SK-N-SH (cell line): Measurements from ENCODE around the gene FADS2. TPM values are rescaled to one million over a fixed set of nuclear protein-coding genes. Genes with fewer than 3 reads are reported as not detected.

ENCODE experiments used
- CTCF ChIA-PET: fragments of 300-600, 350-600 bp; formaldehyde crosslinking; extraction: SDS; loops from one replicate; lab custom pipeline; 2021; lab: Yijun Ruan, JAX
- POLR2A ChIA-PET: fragments of 350-600 bp; sonication (Branson Sonifier 250); formaldehyde crosslinking; extraction: SDS; loops from one replicate; lab custom pipeline; 2020; ENCODE audit warnings: antibody characterized with exemption, inconsistent platforms; lab: Yijun Ruan, JAX
- DNase-seq: peaks from one replicate; pipeline ENCODE4 v3.0.0; 2012
- H2AFZ ChIP-seq: fragments of 200-600 bp; sonication (generic); 2 replicates; pipeline ENCODE4 v1.8.1; 2016; ENCODE audit warnings: antibody characterized with exemption, mild to moderate bottlenecking, low read depth
- H3F3A ChIP-seq: fragments of 200-600 bp; sonication (generic); replicated peaks from 2 replicates; pipeline ENCODE3; 2016; ENCODE audit warnings: antibody characterized with exemption, mild to moderate bottlenecking; ENCODE audit not compliant: insufficient read depth
- H3K27ac ChIP-seq, 2 experiments: fragments of 200-500 bp in 1 of 2; fragments of 200-600 bp in 1 of 2; sonication (Bioruptor generic) in 1 of 2; sonication (generic), shearing (Covaris generic) in 1 of 2; 2 replicates each; pipeline versions ENCODE4 v1.5.1 to v1.6.1; 2014 to 2016; ENCODE audit warnings: low read depth in 2 of 2, inconsistent platforms in 1 of 2, low read length in 1 of 2, mild to moderate bottlenecking in 1 of 2, mixed read lengths in 1 of 2
- H3K27me3 ChIP-seq: fragments of 200-600 bp; sonication (generic), shearing (Covaris generic); 2 replicates; pipeline ENCODE4 v1.6.1; 2016; ENCODE audit warnings: mixed run types; ENCODE audit not compliant: insufficient read depth
- H3K36me3 ChIP-seq, 2 experiments: fragments of 200-500 bp in 1 of 2; fragments of 200-600 bp in 1 of 2; sonication (Bioruptor generic) in 1 of 2; sonication (generic) in 1 of 2; replicated peaks in 1 of 2; 2 replicates each; pipeline versions ENCODE3 to v1.5.1; 2014 to 2016; ENCODE audit warnings: low read length in 1 of 2, mild to moderate bottlenecking in 1 of 2; ENCODE audit not compliant: insufficient read depth in 2 of 2, control insufficient read depth in 1 of 2
- H3K4me1 ChIP-seq, 2 experiments: fragments of 200-500 bp in 1 of 2; fragments of 200-600 bp in 1 of 2; sonication (Bioruptor generic) in 1 of 2; sonication (generic), shearing (Covaris generic) in 1 of 2; 2 replicates each; pipeline versions ENCODE4 v1.5.1 to v1.6.1; 2014 to 2016; ENCODE audit warnings: low read depth in 1 of 2, low read length in 1 of 2, mixed run types in 1 of 2; ENCODE audit not compliant: insufficient read depth in 2 of 2, control insufficient read depth in 1 of 2
- H3K4me2 ChIP-seq: fragments of 200-600 bp; sonication (generic), shearing (Covaris generic); 2 replicates; pipeline ENCODE4 v1.6.1; 2017; ENCODE audit warnings: mixed run types
- H3K4me3 ChIP-seq, 2 experiments: fragments of 200-500 bp in 1 of 2; fragments of 200-600 bp in 1 of 2; sonication (Bioruptor generic) in 1 of 2; sonication (generic), shearing (Covaris generic) in 1 of 2; 2 replicates each; pipeline versions ENCODE4 v1.5.1 to v1.8.1; 2014 to 2016; ENCODE audit warnings: low read depth in 2 of 2, inconsistent platforms in 1 of 2, low read length in 1 of 2, mild to moderate bottlenecking in 1 of 2, mixed read lengths in 1 of 2, moderate library complexity in 1 of 2
- H3K79me2 ChIP-seq: fragments of 200-600 bp; sonication (generic); 2 replicates; pipeline ENCODE4 v1.8.1; 2017; ENCODE audit warnings: mild to moderate bottlenecking; ENCODE audit not compliant: insufficient read depth
- H3K9ac ChIP-seq: fragments of 200-600 bp; sonication (generic); 2 replicates; pipeline ENCODE4 v1.6.1; 2017; ENCODE audit warnings: mixed run types
- H3K9me2 ChIP-seq: fragments of 200-600 bp; sonication (generic); 2 replicates; pipeline ENCODE4 v1.6.1; 2017; ENCODE audit warnings: mixed run types
- H3K9me3 ChIP-seq: fragments of 200-600 bp; sonication (generic); 2 replicates; pipeline ENCODE4 v1.6.1; 2017; ENCODE audit warnings: mixed run types, mild to moderate bottlenecking, moderate library complexity
- H4K20me1 ChIP-seq: fragments of 200-600 bp; sonication (generic); 2 replicates; pipeline ENCODE4 v1.6.1; 2017; ENCODE audit warnings: mild to moderate bottlenecking, mixed run types; ENCODE audit not compliant: insufficient read depth
- ELF1 ChIP-seq: IDR thresholded peaks from 2 replicates; pipeline ENCODE4 v1.4.0; 2012
- EP300 ChIP-seq, 2 experiments: IDR thresholded peaks; 2 replicates each; pipeline versions ENCODE4 v1.4.0 to v1.6.1; 2012; ENCODE audit warnings: borderline replicate concordance in 1 of 2, low read depth in 1 of 2, low read length in 1 of 2
- EZH2phosphoT487 ChIP-seq: fragments of 200-600 bp; sonication (generic); IDR thresholded peaks from 2 replicates; pipeline ENCODE4 v1.6.1; 2017; ENCODE audit warnings: low read depth, mixed run types, mild to moderate bottlenecking, antibody characterized with exemption, moderate library complexity, borderline replicate concordance
- FOSL2 ChIP-seq: IDR thresholded peaks from 2 replicates; pipeline ENCODE4 v1.4.0; 2012; ENCODE audit warnings: low read depth, mild to moderate bottlenecking, moderate library complexity, borderline replicate concordance
- FOXJ3 ChIP-seq: sonication (generic); formaldehyde crosslinking; IDR thresholded peaks from 2 replicates; pipeline ENCODE4 v1.5.1; 2020; ENCODE audit warnings: mild to moderate bottlenecking, missing genetic modification reagents
- JUND ChIP-seq: IDR thresholded peaks from 2 replicates; pipeline ENCODE4 v1.4.0; 2012
- MXI1 ChIP-seq: IDR thresholded peaks from 2 replicates; pipeline ENCODE4 v1.6.1; 2012; ENCODE audit warnings: mild to moderate bottlenecking, low read depth, low read length, improper control_type of control experiment
- NFIC ChIP-seq: IDR thresholded peaks from 2 replicates; pipeline ENCODE4 v1.4.0; 2012; ENCODE audit warnings: borderline replicate concordance
- NRF1 ChIP-seq: IDR thresholded peaks from 2 replicates; pipeline ENCODE4 v1.6.1; 2012; ENCODE audit warnings: low read depth, mild to moderate bottlenecking, low read length
- POLR2AphosphoS5 ChIP-seq: IDR thresholded peaks from 2 replicates; pipeline ENCODE4 v1.6.1; 2012; ENCODE audit warnings: low read depth, low read length
- TAF1 ChIP-seq: IDR thresholded peaks from 2 replicates; pipeline ENCODE4 v1.6.1; 2012; ENCODE audit warnings: low read depth, mild to moderate bottlenecking, low read length, moderate library complexity, borderline replicate concordance
- TCF12 ChIP-seq: IDR thresholded peaks from 2 replicates; pipeline ENCODE4 v1.4.0; 2012
- TEAD4 ChIP-seq: IDR thresholded peaks from 2 replicates; pipeline ENCODE4 v1.4.0; 2012; ENCODE audit warnings: mild to moderate bottlenecking, borderline replicate concordance; ENCODE audit not compliant: insufficient read depth
- YY1 ChIP-seq: IDR thresholded peaks from 2 replicates; pipeline ENCODE4 v1.4.0; 2012; ENCODE audit warnings: low read depth, mild to moderate bottlenecking
- WGBS: methylation state at CpG from one replicate; pipeline ENCODE4 v1.1.6; 2017; ENCODE audit warnings: low lambda C conversion rate; 5-methylcytosine and 5-hydroxymethylcytosine counted together
- polyA plus RNA-seq, 3 experiments: library from polyadenylated mRNA; depleted of rRNA; stranded (reverse); fragments of >200 nt; gene quantifications; 2 replicates each; pipeline ENCODE4 v1.2.3, GENCODE V29; 2012
- TF ChIP-seq, protein P1 (sequence below): IDR thresholded peaks from 2 replicates; pipeline ENCODE4; 2012
- TF ChIP-seq, protein P2 (sequence below): IDR thresholded peaks from 2 replicates; pipeline ENCODE4 v1.4.0; 2012; ENCODE audit warnings: low read depth, borderline replicate concordance
- TF ChIP-seq, protein P3 (sequence below): IDR thresholded peaks from 2 replicates; pipeline ENCODE4 v1.4.0; 2012; ENCODE audit warnings: low read depth

The FADS2 gene
- polyA plus RNA-seq, 1 of the 3 experiments (the other 2 are of a cell fraction) = 67.8 TPM

DNA sequence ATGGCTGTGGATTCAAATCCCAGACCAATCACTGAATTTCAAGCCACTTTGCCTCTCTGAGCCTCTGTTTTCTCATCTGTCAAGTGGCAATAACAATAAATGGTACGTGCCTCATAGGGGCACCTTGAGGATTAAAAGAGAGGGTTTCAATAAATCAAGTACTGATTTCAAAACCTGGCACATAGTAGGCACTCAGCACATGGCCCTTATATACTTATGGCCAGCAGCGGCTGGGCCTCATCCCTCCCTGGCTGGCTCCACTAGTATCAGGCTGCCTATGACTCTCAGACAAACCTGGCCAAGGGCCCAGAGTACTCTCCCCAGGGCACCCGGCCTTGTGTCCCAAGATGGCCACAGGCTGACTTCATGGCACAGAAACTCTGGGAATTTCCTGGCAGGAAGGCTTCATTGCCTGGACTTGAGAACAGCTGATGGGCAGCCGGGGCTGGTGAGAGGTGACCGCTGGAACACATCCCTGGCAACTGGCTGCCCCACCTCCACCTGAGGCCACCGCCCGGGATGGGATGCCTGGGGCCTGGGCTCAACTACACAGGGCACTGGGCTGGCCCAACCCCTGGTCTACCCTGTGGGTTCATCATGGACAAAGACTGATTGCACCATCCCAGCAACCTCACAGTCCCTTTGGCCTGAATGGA lies 59.9 kb downstream of the FADS2 start:
- Histone ChIP-seq H2AFZ (no peak overlapping the region), H3K27ac (peak overlapping the region in 1 of 2 experiments; percentile 52; a peak in 2 of 4 replicates), H3K4me1 (peaks cover 7 to 14% of the 10 kb centered on the region in 2 experiments; a peak in 3 of 4 replicates), H3K9me3 (no peaks in the 10 kb centered on the region), H3K4me2 (peak overlapping the region; percentile 8; the same call in 1 of the 2 replicates), H3K9me2 (no peaks in the 10 kb centered on the region), H3K9ac (0 out of 2 replicates have a peak overlapping the region, but pooled peaks have one; percentile 21), H4K20me1 (peaks cover 3% of the 10 kb centered on the region; the same call in 1 of the 2 replicates), H3K79me2 (peaks cover 47% of the 10 kb centered on the region), H3K4me3 (peak overlapping the region in 1 of 2 experiments; percentile 19; a peak in 1 of 4 replicates), H3K27me3 (no peaks in the 10 kb centered on the region), H3F3A (peaks cover 25% of the 10 kb centered on the region), H3K36me3 (no peaks in the 10 kb centered on the region)
- CTCF ChIA-PET = interaction anchor here (2.1 to 6.9 kb wide), 4 partner anchors 10 to 194 kb away, joined by 5 to 64 read pairs (median 14); no protein-coding TSS in a partner anchor
- DNase-seq = no peak
- 49% methylated on average over 5 of the region's 7 CpGs for WGBS
- TF ChIP-seq NFIC = peak; percentile 84
- no peak for TF ChIP-seq NRF1
- TF ChIP-seq, protein P1, sequence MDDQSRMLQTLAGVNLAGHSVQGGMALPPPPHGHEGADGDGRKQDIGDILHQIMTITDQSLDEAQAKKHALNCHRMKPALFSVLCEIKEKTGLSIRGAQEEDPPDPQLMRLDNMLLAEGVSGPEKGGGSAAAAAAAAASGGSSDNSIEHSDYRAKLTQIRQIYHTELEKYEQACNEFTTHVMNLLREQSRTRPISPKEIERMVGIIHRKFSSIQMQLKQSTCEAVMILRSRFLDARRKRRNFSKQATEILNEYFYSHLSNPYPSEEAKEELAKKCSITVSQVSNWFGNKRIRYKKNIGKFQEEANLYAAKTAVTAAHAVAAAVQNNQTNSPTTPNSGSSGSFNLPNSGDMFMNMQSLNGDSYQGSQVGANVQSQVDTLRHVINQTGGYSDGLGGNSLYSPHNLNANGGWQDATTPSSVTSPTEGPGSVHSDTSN = peak; percentile 70
- peak; percentile 86 for TF ChIP-seq YY1
- TF ChIP-seq POLR2AphosphoS5 = peak; percentile 41; the same call in 1 of the 2 replicates
- TF ChIP-seq TAF1 = no peak
- TF ChIP-seq FOSL2 = peak; percentile 42; the same call in 1 of the 2 replicates
- no peak for TF ChIP-seq MXI1
- TF ChIP-seq EZH2phosphoT487 = no peak
- TF ChIP-seq, protein P2, sequence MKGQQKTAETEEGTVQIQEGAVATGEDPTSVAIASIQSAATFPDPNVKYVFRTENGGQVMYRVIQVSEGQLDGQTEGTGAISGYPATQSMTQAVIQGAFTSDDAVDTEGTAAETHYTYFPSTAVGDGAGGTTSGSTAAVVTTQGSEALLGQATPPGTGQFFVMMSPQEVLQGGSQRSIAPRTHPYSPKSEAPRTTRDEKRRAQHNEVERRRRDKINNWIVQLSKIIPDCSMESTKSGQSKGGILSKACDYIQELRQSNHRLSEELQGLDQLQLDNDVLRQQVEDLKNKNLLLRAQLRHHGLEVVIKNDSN = no peak
- peak; percentile 86 for TF ChIP-seq JUND
- TF ChIP-seq EP300 (IDR thresholded peaks at IDR 0.05; ENCODE audit: borderline replicate concordance in 1 of 2, low read depth in 1 of 2, low read length in 1 of 2) = peak in 1 of 2 experiments; percentile 60; a peak in 1 of 4 replicates
- peak; percentile 84 for TF ChIP-seq TCF12
- no peak for TF ChIP-seq ELF1
- TF ChIP-seq FOXJ3 (CRISPR knock-in tag) = no peak
- TF ChIP-seq TEAD4 = peak; percentile 93
- TF ChIP-seq, protein P3, sequence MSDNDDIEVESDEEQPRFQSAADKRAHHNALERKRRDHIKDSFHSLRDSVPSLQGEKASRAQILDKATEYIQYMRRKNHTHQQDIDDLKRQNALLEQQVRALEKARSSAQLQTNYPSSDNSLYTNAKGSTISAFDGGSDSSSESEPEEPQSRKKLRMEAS = peak; percentile 55; the same call in 1 of the 2 replicates
- POLR2A ChIA-PET = no interaction called here
